Measurements from ENCODE around the gene ZNF70.
A peak's percentile ranks its signal among the peaks of the same experiment; 100 is the strongest.

Gene ZNF70

DNA sequence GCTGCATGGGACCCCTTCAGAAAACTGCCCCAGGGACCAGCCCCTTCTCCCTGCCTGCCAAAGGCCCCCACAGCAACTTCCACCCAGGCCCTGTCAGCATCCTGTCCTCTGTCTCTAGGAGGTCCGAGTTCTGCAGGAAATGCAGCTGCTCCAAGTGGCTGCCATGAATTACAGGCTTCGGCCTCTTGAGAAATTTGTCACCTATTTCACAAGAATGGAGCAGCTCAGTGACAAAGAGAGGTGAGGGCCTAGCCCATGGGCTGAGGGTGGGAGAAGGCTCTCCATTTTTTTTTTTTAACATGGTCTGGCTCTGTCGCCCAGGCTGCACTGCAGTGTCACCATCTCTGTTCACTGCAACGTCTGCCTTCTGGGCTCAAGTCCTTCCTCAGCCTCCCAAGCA lies 52.8 kb downstream of the ZNF70 start:
- Histone ChIP-seq H3K9ac (ENCODE audit: low read length) (no peak overlapping the region), H3K36me3 (ENCODE audit: insufficient read depth, low read length) (peaks cover 70% of the 10 kb centered on the region), H3K4me1 (ENCODE audit: insufficient read depth, low read length, severe bottlenecking) (peaks cover 17% of the 10 kb centered on the region), H3K4me2 (ENCODE audit: low read length) (no peak overlapping the region), H2AFZ (ENCODE audit: low read length) (no peak overlapping the region), H3K27ac (ENCODE audit: low read depth, low read length, poor library complexity, severe bottlenecking) (no peak overlapping the region), H3K79me2 (ENCODE audit: insufficient read depth, low read length) (peaks cover 8% of the 10 kb centered on the region), H3K27me3 (ENCODE audit: insufficient read depth, low read length) (no peaks in the 10 kb centered on the region), H3K4me3 (ENCODE audit: low read depth, low read length, poor library complexity, severe bottlenecking) (no peak overlapping the region), H3K9me3 (ENCODE audit: low read length) (no peaks in the 10 kb centered on the region), H3F3A (ENCODE audit: insufficient read depth, low read length) (no peaks in the 10 kb centered on the region), H4K20me1 (ENCODE audit: insufficient read depth, low read length) (no peaks in the 10 kb centered on the region), H3K9me2 (ENCODE audit: low read depth, low read length) (no peaks in the 10 kb centered on the region)
- TF ChIP-seq, protein P1, sequence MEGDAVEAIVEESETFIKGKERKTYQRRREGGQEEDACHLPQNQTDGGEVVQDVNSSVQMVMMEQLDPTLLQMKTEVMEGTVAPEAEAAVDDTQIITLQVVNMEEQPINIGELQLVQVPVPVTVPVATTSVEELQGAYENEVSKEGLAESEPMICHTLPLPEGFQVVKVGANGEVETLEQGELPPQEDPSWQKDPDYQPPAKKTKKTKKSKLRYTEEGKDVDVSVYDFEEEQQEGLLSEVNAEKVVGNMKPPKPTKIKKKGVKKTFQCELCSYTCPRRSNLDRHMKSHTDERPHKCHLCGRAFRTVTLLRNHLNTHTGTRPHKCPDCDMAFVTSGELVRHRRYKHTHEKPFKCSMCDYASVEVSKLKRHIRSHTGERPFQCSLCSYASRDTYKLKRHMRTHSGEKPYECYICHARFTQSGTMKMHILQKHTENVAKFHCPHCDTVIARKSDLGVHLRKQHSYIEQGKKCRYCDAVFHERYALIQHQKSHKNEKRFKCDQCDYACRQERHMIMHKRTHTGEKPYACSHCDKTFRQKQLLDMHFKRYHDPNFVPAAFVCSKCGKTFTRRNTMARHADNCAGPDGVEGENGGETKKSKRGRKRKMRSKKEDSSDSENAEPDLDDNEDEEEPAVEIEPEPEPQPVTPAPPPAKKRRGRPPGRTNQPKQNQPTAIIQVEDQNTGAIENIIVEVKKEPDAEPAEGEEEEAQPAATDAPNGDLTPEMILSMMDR (IDR thresholded peaks at IDR 0.05; ENCODE audit: low read length): no peak
- no peak for TF ChIP-seq EZH2 (IDR thresholded peaks at IDR 0.05; ENCODE audit: borderline replicate concordance, low read length)

DNA sequence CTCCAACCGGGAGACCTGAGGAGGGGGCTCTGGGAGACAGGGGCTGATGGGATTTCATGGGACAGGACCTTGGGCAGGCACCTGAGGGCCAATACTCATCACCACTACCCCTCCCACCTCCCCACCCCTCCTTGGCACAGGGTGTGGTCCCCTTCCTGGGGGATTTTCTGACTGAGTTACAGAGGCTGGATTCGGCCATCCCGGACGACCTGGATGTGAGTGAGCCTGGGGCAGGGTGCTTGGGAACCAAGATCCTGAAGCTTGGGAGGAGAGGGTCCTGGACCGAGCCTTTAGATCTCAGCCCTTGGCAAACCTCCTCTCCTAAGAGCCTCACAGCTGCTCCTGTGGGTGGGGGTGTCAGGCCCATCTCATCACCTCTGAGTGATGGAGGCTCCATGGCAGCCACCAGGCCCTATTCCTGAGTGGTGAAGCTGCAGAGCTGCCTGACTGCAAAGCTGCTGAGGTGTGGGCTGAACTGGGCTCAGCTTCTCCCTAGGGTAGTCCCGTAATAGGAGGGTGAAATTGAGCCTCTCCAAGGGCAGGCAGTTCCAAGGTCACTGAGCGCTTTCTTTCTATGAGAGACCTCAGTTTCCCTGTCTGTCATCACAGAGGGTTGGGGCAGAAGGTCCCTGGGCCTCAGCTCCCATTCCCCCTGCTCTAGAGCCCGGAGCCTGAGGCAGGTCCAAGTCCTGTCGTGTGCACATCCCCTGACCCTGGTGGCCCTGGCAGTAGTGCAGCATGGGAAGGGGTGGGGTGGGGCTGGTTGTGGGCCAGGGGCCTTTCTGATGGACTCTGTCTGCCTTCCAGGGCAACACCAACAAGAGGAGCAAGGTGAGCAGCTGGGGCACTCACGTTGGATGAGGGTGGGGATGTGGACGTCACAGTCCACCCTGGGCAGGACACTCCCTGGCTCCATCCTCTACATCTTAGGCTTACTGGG lies 53.6 kb downstream of the ZNF70 start:
- no peaks in the 10 kb centered on the region for H3K27me3 ChIP-seq (ENCODE audit: insufficient read depth, low read length)
- no peak for TF ChIP-seq EZH2 (IDR thresholded peaks at IDR 0.05; ENCODE audit: borderline replicate concordance, low read length)
- TF ChIP-seq, protein P1 (IDR thresholded peaks at IDR 0.05; ENCODE audit: low read length): no peak
- peak overlapping the region; percentile 77 for H3K27ac ChIP-seq (ENCODE audit: low read depth, low read length, poor library complexity, severe bottlenecking)
- no peaks in the 10 kb centered on the region for H4K20me1 ChIP-seq (ENCODE audit: insufficient read depth, low read length)
- H3F3A ChIP-seq (ENCODE audit: insufficient read depth, low read length): no peaks in the 10 kb centered on the region
- peaks cover 17% of the 10 kb centered on the region for H3K4me1 ChIP-seq (ENCODE audit: insufficient read depth, low read length, severe bottlenecking)
- H3K79me2 ChIP-seq (ENCODE audit: insufficient read depth, low read length): peaks cover 7% of the 10 kb centered on the region
- no peak overlapping the region for H3K4me3 ChIP-seq (ENCODE audit: low read depth, low read length, poor library complexity, severe bottlenecking)
- H3K4me2 ChIP-seq (ENCODE audit: low read length): peak overlapping the region; percentile 50; the same call in 1 of the 2 replicates
- no peaks in the 10 kb centered on the region for H3K9me2 ChIP-seq (ENCODE audit: low read depth, low read length)
- H3K9ac ChIP-seq (ENCODE audit: low read length): peak overlapping the region; percentile 40; the same call in 1 of the 2 replicates
- H3K9me3 ChIP-seq (ENCODE audit: low read length): no peaks in the 10 kb centered on the region
- no peak overlapping the region for H2AFZ ChIP-seq (ENCODE audit: low read length)
- H3K36me3 ChIP-seq (ENCODE audit: insufficient read depth, low read length): peaks cover 68% of the 10 kb centered on the region

- Histone ChIP-seq H3K4me2 (ENCODE audit: low read length) (peak overlapping the region; percentile 50; the same call in 1 of the 2 replicates), H2AFZ (ENCODE audit: low read length) (no peak overlapping the region), H3K4me3 (ENCODE audit: low read depth, low read length, poor library complexity, severe bottlenecking) (no peak overlapping the region), H3K9me2 (ENCODE audit: low read depth, low read length) (no peaks in the 10 kb centered on the region), H3K36me3 (ENCODE audit: insufficient read depth, low read length) (peaks cover 59% of the 10 kb centered on the region), H3K27me3 (ENCODE audit: insufficient read depth, low read length) (no peaks in the 10 kb centered on the region), H4K20me1 (ENCODE audit: insufficient read depth, low read length) (no peaks in the 10 kb centered on the region), H3K79me2 (ENCODE audit: insufficient read depth, low read length) (no peaks in the 10 kb centered on the region), H3K27ac (ENCODE audit: low read depth, low read length, poor library complexity, severe bottlenecking) (peak overlapping the region; percentile 77), H3K4me1 (ENCODE audit: insufficient read depth, low read length, severe bottlenecking) (peaks cover 17% of the 10 kb centered on the region), H3K9ac (ENCODE audit: low read length) (peak overlapping the region; percentile 40; the same call in 1 of the 2 replicates), H3F3A (ENCODE audit: insufficient read depth, low read length) (no peaks in the 10 kb centered on the region), H3K9me3 (ENCODE audit: low read length) (no peaks in the 10 kb centered on the region)
- TF ChIP-seq EZH2 (IDR thresholded peaks at IDR 0.05; ENCODE audit: borderline replicate concordance, low read length): no peak
- TF ChIP-seq, protein P1 (IDR thresholded peaks at IDR 0.05; ENCODE audit: low read length): no peak
These were observed 54.5 kb downstream of the ZNF70 start for GRCh38 chr22:23696326-23696851.
